SK-N-DZ (cell line): Measurements from ENCODE around the gene ITPRIPL2.

Source experiments
- DNase-seq: peaks from one replicate; pipeline ENCODE4 v3.0.0-alpha.2; 2015; ENCODE audit warnings: low spot score

Gene ITPRIPL2

DNA sequence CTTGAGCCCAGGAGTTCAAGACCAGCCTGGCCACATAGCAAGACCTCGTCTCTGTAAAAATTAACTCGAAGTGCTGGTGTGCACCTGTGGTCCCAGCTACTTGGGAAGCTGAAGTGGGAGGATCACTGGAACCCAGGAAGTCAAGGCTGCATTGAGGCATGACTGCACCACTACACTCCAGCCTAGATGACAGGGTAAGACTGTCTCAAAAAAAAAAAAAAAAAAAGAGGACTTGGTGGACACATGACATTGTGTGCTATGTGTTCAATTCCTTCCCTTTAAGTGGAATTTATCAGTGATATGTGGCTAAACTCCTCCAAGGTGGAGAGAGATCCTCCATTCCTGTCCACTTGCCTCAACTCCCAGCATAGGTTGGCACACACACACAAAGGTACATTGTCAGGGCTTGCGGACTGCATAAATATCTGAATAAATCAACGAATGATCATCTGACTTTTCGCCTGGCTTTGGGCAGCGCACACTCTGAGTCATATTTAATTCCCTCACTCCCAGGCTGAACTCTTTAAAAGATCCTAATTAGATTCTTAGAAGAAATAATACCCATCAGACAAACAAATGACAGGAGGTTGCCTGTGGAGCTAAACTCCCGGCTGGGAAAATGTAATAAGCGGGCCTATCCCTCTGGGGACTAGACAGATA lies 29.3 kb downstream of the ITPRIPL2 start:
- peak; percentile 82 for DNase-seq

DNA sequence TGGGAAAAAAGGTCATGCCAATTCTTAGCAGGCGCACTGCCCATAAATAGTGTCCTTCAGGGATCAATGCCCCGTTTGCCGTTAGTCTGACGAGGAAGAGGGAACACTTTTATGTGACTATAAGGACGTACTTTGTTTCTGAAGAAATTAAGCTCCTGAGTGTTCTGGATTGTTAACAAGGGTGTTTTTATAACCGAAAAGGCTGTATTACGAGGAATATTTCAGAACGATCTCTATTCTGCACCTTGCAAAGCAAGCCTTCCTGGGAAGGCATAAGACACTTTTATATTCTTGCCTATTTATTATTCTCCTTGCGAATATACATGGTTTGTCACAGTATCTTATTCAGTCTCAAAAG lies 29.8 kb downstream of the ITPRIPL2 start:
- DNase-seq: no peak

DNA sequence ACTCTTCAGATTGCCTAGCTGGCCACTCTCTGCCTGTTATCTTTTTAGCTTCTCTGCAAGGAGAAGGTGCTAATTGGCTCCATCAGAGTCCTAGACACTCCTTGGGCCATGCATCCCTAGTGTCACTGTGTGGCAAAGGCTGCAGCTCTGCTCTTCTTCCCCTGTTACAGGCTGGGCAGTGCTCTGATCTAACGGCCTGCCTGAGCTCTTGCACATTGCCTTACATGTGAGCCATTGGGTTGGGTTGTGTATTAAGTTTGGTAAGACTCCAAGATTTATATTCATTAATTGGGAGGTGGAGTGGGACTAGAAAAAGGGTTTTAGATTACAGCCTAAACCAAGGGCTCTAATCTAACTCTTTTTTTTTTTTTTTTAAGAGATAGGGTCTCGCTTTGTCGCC lies 31.2 kb downstream of the ITPRIPL2 start:
- DNase-seq: no peak

DNA sequence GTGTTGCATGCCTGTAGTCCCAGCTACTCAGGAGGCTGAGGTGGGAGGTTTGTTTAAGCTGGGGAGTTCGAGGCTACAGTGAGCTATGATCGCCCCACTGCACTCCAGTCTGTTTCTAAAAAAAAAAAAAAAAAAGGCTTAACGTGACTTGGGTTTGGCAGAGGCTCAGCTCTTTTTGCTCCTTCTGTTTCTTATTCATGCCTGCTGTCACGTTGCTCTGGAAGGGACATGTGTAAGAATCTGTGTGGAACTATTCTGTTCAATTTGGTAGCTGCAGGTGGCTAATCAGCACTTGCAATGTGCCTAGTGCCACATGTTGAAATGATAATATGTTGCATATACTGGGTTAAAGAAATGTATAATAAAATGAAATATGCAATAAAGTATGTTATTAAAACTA lies 33.4 kb downstream of the ITPRIPL2 start:
- no peak for DNase-seq

DNA sequence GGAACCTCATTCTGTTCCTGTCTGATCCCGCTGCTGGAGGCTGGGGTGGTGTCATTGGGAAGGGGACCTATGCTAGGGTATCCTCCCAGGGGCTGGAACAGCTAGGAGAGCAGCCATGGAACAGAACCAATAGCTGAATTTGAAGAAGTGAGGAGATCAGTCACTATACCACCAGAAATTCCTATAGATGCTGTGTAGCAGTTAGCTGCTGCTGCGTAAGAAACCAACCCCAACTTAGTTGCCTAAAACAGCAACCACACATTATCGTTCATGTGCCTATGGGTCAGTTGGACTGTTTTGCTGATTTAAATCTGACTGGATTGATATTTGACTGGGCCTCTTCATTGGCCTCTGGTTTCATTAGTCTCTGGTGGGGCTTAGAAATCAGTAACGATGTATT lies 33.9 kb downstream of the ITPRIPL2 start:
- no peak for DNase-seq

DNA sequence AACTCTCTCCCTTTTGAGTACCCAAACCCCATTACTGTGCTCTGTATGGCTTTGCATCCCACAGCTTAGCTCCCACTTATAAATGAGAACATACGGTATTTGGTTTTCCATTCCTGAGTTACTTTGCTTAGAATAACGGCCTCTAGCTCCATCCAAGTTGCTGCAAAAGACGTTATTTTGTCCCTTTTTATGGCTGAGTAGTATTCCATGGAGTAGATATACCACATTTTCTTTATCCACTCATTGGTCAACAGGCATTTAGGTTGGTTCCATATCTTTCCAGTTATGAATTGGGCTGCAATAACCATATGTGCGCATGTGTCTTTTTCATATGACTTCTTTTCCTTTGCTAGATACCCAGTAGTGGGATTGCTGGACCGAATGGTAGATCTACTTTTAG lies 34.4 kb downstream of the ITPRIPL2 start:
- DNase-seq: no peak

DNA sequence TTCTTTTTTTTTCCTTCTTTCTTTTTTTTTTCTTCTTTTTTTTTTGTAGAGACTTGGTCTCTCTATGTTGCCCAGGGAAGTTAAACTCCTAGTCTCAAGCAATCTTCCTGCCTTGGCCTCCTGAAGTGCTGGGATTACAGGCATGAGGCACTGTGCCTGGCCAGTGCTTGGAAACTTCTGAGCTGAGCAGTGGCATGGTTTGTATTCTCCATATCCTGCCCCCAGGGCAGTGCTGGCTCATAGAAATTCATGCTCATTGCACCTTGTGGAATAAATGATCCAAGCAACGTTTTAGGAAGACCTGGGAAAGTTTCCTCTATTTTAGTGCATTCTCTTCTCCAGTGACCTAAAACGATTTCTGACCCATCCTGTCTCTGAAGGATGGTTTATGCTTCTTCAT lies 37.5 kb downstream of the ITPRIPL2 start:
- no peak for DNase-seq

DNA sequence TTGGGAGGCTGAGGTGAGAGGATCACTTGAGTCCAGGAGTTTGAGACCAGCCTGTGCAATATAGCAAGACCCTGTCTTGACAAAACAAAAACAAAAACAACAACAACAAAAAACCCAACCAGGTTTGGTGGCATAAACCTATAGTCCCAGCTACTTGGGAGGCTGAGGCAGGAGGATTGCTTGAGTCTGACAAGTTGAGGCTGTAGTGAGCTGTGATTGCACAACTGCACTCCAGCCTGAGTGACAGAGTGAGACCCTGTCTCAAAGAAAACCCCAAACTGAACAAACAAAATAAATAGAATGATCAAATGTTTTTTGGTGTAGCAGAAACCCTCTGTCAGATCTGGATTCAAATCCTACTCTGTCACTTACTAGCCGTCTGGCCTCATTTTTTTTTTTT lies 38.3 kb downstream of the ITPRIPL2 start:
- DNase-seq: no peak

DNA sequence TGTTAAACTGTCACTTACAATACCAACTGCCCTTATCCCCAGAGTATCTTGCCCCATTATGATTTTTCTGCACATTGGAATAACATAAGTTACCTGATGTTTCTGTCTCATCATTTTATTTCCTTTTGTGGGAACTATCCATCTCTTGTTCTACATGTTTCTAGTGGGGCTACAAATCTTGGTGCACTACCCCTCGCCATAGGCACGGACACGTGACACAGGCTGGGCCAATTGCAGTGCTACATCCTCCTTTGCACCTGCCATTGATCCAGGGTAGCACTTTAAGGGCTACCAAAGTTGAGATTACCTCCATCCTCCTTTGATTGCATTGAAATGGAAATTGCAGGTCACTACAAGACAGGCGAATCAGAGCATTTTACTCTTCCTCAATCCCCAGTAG lies 40.1 kb downstream of the ITPRIPL2 start:
- DNase-seq: peak; percentile 69

DNA sequence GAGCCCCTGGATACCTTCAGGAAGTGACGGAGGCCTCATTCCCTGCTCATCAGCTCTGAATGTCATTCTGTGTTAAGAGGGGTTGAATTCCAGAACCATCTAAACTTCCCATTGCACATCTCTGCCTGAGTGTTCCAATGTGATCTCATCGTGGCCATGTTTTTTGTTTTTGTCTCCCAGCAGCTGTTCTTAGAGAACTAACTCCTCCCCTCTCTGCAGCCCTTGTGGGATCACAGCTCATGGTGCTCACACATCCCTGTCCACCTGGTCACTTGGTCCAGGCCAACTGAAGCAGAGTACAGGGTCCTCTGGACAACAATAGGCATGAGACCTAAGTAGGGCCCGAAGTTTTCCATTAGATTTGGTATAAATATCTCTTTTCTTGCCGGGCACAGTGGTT lies 48.3 kb downstream of the ITPRIPL2 start:
- DNase-seq: no peak

DNA sequence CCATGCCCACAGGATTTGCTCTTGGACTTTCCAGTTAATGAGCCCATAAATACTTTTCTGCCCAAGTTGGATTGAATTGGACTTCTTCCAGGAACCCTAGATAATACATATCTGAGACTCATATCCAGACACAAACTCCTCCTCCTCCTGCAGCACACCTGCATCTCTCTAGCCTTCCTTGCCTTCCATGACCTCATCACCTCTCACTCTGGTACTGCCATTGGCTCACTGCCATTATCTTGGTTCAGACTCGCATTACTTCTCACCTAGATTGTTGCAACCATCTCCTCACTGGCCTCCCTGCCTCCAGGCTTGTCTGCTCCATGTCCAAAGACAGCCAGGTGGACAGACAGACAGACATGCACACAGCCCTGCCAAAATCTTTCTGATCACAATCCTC lies 49.5 kb downstream of the ITPRIPL2 start:
- no peak for DNase-seq

DNA sequence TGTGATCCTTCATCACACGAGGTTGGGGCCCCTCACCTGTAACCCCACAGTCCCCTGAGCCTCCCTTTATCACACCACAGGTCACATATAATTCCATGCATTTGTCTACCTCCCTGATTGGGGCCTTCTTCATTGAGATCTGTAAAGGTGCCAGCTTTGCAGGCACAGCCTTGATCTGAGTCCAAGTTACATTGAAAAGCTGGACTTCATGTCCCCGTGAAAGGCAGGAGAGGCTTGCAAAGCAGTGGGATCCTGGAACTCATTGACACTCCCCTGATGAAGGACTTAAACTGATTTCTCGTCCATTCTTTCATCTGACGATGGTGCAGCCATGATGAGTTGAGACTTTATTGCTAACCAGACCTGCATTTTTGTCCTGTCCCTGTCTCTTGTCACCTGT lies 50.5 kb downstream of the ITPRIPL2 start:
- DNase-seq: no peak

DNA sequence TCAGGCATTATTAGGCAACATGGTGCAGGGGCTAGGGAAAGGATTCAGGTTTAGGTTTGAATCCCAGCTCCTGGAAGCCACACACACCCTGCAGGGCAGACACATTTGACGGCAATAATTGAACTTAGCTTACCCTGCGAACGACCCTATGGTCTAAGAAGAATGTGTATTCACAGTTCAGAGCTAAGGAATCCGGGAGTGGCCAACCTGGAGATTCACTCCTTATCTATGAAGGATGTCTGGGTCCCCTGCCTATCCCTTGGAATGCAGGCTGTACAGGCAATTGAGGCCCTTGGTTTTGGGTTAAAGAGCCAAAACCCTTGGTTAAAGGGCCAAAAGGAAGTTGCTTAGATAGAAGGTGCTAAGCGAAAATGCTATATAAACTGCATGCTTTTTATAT lies 51.3 kb downstream of the ITPRIPL2 start:
- no peak for DNase-seq

DNA sequence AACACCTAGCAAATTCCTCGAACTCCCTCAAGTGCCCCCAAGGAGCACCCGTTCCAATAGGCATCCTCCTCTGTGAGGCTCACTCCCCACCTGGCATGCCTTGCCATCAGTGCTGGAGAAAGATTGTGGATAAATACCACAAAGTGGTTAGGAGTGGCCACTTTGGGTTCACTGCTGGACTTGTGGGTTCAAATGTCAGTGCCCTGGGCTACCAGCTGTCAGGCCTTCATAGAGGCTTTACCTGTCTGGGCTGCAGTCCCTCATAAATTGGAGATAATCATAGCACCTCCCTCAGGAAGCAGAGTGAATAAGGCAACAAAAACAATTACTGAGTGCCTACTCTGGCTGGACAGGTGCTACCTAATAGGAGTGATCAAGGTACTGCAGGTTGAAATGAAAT lies 52.7 kb downstream of the ITPRIPL2 start:
- no peak for DNase-seq

DNA sequence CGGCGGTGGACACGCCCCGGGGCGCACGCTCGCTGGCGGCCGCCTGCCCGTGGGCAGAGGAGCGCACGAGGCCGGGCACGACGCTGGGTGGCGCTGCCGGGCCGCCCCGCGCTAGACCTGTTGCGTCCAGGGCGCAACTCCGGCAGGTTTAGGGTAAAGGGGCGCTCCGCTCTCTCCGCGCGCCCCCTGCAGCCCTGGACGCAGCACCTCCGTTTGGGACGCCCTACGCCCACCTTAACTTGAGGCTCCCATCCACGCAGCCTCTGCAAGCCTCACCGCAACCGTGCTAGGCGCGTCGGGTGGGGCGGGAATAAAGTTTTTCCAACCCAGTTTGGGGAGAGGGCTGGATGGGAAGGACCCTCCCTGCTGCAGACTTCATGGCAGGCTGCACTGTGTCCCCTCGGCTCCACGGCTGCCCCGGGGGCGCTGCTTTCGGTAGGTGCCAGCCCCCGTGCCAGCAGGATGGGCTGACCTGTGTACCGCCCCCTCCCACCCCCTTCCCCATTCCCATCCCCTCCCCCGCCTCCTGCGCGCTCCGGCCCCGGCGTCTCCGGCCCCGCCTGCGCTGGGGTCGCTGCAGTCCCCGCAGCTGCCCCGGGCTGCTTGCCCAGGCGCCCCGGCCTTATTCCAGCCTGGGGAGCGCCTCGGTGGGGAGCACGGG lies 54.1 kb downstream of the ITPRIPL2 start, which contains the start of gene SYT17:
TSS of gene SYT17 (plus strand) at position 531 of the 661 bp plus-strand sequence. CDS start 407 bp downstream, outside the sequence.
- peak; percentile 86 for DNase-seq

DNA sequence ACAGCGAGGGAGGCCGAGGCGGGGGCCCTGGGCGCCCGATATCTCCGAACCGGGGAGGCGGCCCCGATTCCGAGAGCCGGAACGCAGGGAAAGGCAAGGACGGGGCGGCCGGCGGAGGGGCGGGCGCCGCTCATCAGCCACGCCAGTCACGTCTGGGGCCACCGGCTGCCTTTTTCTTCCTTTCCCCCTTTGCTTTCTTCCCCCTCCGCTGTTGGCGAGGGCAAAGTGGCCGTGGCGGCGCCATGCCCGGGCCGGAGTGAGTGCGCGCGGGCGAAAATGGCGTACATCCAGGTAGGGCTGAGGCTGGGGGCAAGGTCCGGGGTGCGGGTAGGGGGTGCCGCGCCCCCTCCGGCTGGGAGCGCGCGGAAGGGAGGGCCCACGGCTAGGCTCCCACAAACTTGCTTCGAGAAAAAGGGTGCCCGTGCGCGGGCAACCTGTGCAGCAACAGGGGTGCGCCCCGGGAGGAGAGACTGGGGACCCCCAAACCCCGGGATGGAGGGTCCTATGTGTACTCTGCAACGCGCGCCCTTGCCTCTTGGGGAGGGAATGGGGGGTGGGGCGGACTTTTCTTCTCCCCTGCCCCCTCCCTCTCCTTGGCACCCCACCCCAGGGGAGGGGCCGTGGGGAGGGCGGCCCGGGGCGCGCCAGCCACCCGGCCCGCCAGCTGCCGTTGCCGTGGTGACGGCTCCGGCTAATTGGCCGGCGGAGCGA lies 54.8 kb downstream of the ITPRIPL2 start:
- DNase-seq: peak; percentile 72

DNA sequence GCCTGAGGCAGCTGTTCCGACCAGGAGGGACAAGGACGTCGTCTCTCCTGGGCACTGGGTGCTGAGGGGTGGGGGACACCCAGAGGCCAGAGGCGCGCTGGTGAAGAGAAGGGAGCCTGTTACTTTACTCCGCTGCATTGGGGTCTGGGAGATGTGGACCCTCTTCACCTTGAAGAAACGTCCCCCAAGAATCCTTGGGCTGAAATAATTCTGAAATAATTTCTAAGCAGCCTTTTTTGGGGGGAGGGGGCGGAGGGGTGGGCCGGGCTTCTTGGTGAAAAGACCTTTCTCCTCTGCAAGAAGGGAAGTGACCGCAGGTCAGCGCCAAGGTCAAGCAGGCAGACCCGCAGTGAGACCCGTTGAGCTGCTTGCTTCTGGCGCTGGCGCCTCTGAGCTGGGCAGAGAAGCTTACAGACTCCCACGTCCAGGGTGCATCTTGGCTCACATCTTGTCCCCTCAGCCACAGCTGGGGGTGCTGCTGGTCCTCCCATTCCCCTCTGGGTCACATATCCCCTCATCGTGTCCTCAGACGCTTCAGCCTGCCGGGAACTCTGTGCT lies 55.4 kb downstream of the ITPRIPL2 start:
- peak; percentile 18 for DNase-seq

DNA sequence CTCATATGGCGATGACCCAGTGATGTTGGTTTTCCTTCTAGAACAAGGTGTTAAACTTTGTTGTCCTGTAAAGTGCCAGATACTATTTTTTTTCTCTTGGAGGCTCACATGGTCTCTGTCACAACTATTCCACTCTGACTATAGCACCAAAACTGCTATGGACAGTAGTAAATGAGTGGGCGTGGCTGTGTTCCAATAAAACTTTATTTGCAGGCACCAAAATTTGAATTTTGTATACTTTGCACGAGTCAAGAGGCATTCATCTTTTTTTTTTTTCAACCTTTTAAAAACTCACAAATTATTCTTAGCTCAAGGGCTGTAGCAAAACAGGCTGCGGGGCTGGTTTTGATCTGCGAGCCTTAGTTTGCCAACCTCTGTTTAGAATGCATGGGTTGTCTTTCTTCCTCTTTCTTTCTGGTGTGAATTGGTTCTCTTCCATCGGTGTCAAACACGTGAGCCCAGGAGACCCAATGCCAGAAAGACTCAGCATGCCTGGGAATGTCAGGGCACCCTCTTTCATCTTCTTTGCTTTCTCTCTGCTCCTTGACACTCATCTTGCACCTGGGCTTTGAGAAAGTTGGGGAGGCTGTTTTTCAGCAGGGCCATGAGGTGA lies 56.4 kb downstream of the ITPRIPL2 start:
- no peak for DNase-seq
